T-helper 2 cell (primary cell): ENCODE data around the gene RAB8B.
"Not testable (repeated sequence)": the region's sequence is repeated elsewhere in the genome, so short reads cannot be mapped to it uniquely, and the experiment has no call there.

Experiments
- DNase-seq, 5 experiments: peaks; one replicate each; pipeline versions ENCODE4 v3.0.0 to v3.0.0-alpha.2; 2012 to 2022

RAB8B gene

DNA sequence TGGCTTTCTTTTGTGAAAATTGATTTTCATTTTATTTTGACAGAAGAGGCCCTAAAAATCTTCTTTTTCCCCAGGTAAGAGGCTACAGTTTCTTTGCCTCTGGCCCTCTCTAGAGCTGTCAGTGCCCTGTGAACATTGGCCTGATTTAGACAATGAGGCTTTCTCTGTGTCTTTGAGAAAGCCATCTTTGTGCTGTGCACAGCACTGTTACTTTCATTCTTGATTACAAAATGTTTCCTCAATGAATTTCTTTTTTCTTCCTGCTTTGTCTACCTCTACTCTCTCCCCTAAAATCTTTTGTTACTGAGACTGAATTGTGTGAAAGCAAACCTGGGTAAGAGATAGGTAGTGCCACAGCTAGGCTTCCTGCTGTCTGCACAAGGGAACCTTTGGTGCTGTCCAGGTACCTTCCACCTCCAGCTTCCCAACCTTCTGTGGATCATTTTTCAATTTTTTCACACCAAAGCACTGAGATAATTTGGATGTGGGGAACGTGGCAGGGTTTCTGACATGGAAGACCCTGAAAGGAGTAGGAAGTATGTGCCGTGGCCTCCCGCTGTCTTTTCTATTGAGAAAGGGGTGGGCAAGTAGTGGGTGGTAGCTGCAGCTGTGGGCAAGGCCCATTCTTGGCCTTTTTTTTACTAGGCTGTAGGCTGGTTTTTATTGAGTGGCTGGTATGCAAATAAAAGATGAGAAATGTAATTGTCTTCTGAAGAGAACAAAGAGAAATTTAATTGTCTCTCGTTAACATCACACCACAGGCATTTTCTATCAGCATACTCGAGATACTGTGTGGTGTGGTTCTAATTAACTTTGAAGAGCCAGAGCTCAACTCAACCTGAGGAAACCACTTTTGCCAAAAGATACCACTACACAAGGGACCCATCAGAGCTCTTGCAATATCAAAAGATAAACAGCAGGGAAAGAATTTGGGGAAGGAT, 21.0 kb downstream of the RAB8B start:
- peak in 1 of 5 experiments; percentile 55 for DNase-seq

DNA sequence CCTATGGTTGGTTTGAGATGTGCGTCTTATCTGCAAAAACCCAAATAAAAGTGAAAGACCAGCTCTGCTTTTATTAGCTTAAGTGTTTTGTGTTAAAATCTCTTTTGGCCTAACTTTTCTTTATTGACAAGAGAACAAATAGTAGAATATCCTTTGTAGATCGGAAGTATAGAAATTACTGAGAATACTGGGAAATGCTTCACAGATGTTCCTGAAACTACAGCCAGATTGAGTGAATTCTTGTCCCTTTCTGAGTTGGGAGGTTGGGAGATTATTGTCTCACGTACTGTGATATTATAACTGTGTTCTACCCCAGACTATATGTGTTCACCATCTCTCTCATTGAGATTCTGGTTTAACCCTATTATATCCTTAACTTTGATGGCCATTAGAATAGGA, 21.7 kb downstream of the RAB8B start:
- no peak for DNase-seq

DNA sequence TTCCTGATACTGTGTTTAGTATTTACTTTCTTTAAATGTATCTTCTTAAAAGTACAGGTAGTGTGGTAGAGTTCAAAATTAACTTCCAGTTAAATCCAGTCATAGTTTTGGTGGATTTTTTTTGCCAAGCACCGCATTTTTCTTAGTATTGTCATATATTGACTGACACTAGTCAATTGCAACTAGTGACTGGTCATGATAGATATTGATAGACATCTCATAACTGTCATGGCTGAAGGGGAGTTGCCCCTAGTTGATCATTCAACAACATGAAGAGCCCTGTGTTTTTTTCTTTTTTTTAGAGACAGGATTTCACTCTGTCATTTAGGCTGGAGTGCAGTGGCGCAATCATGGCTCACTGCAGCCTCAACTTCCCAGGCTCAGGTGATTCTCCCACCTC, 22.1 kb downstream of the RAB8B start:
- peak in 1 of 5 experiments; percentile 54 for DNase-seq

DNA sequence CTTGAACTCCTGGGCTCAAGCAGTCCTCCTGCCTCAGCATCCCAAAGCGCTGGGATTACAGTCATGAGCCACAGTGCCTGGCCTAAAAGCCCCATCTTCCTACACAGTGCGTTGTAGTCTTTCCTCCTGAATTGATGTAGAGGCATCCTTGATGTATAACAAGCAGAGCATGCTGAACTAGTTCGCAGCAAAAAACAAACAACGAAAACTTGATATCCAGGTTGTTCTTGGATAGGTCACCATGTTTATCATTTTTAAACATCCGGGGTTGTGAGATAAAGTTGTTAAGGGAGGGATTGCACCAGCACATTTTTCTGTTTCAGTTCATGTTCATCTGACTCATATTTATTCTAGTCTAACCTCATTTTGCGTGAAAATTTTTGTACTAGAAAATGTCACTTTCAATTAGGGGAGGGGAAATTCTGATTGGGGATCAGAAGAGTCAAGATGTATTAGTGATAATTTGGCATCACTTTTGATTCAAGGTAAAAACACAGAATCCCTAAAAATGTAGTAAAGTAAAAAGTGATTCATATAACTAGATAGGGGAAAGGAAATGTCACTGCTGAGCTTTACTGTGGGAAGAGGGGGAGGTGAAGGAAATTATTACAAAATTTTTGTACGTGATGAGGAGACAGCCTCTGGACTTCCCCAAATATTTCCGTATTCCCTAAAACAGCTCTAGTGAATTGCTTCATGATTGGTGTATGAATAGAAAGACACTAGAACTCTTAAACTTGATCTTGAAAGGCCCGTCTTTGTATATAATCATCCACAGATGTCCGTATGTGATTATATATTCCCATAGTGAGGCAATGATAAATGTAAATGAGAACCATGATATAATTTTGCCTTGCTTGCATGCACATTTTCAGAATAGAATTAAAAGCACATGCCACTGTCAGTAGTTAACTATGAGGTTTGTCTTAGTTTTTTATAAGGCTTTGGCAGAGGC, 22.9 kb downstream of the RAB8B start:
- peak in 1 of 5 experiments; percentile 87 for DNase-seq

DNA sequence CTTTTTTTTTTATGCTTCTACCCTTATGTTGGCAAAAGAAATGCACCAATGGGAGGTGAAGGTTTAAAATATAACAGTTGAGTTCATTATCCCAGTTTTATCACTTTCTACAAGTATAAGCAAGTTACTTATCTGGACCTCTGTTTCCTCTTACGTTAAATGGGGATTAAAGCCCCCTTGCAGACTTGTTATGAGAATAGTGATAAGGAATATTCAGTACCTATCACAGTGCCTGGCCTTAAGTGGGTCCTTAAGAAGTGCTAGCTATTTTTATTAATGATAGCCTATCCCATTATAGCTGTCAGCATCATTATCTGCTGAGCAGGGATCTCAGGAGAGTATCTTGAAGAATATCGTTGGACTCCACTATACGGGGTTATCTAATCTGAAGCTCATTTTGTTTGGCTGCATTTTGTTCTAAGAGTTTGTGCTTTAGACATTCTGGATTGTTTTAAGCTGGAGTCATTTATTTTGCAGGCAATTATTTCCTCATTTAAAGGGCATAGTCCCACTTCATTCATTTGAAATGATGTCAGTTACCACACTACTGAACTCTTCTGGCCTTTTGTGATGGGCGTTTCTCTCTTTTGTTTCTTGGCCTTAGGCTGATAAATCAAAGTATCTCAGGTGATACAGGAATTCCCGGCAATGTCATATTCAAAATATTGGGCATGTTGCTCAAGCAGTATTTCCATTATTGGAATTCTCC, 28.8 kb downstream of the RAB8B start:
- DNase-seq: no peak

DNA sequence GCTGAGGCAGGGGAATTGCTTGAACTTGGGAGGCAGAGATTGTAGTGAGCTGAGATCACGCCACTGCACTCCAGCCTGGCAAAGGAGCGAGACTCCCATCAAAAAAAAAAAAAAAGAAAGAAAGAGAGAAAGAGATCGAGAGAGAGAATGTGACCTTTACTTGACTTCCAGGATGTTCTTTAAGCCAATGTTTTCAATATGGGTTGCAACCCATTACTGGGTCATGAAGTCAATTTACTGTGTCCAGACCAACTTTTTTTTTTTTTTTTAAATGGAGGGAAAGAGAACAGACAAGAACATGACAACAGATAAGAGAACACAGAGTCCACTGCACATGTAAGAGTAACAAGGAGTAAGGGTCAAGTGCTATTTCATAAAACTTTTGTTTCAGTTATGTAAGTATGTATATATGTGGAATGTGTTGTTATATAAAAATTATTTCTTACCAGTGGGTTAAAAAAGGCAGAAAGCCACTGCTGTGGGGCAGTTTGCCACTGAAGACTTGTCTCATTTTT, 29.8 kb downstream of the RAB8B start:
- DNase-seq: no peak

DNA sequence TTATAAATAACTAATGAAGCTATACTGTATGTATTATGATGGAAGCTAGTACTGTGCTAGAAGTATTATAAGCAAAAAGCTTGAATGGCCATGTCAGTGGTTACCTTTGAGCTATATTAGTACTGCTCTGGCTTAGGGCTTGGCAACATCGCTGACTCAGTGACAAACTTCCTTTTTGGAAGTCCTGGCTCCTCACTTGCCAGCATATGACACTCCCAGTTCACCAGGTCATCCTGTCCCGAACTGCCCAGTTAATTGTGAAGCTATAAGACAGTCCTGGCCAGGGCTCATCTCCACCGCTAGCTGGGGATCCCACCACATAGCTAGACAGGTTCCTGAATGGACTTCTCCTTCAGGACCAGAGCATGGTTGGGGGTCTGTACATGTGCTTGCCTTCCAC, 31.9 kb downstream of the RAB8B start:
- no peak for DNase-seq

DNA sequence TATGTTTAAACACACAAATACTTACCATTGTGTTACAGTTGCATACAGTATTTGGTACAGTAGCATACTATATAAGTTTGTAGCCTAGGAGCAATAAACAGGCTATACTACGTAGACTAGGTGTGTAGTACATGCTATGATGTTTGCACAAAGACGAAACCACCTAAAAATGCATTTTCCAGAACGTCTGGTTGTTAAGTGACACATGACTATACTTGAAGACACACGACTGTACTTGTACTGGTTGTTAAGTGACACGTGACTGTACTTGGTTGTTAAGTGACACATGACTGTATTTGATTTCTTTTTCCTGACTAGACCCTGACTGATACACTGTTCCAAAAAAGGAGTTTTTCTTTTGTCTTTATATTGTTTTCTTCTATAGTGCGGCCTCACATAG, 34.1 kb downstream of the RAB8B start:
- DNase-seq: no peak

DNA sequence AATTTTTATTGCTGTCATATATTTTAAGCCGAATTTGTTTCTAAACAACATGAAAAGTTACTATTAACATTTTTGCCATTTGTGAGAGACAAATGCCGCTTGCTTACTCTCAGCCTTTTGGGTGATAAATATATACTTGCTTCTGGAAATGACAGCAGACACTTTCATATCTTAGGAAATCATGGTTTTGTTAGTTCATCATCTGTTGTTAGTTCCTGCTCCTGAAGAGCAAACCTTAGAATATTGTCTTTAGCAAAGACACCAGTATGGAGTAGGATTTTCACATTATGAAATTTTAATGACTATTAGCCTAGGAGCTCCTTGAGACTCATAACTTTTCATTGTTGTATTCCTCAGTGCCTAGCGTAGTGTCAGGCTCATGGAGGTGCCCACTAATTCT, 36.0 kb downstream of the RAB8B start:
- DNase-seq: no peak

DNA sequence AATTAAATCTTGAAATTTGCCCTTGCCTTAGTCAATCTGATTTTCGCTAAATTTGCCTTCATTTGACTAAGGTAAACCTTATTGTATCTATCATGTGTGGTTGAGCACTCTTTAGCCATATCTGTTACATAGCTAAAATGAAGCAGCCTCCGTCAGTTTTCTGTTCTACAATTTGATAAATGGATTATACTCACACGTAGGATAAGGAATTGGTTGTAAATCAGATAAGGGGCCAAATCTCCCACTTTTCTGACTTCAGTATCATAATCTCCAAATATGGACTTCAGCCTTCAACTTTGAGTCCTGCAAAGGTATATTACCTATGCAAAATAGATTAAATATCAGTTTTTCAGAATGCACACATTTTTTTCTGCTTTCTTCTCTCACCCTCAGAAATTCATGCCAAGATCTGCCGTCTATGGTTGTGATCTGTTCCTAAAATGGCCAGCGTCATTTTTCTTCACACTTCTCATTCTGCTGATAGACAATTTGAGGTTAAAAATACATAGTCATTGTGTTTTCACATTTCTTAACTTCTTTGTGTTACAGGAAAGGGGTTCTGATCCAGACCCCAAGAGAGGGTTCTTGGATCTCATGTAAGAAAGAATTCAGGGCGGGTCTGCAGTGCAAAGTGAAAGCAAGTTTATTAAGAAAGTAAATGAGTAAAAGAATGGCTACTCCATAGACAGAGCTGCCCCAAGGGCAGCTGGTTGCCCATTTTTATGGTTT, 36.9 kb downstream of the RAB8B start:
- DNase-seq: no peak

DNA sequence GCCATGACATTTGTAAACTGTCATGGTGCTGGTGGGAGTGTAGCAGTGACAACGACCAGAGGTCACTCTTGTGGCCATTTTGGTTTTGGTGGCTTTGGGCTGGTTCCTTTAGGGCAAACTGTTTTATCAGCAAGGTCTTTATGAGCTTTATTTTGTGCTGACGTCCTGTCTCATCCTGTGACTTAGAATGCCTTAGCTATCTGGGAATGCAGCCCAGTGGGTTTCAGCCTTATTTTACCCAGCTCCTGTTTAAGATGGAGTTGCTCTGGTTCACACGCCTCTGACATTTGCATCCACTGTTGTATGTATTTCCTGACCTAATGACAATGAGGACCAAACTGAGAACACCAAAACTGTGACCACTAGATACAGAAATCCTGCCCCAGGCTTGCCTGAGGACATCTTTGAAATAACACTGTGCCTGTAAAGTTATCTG, 37.6 kb downstream of the RAB8B start:
- no peak for DNase-seq

DNA sequence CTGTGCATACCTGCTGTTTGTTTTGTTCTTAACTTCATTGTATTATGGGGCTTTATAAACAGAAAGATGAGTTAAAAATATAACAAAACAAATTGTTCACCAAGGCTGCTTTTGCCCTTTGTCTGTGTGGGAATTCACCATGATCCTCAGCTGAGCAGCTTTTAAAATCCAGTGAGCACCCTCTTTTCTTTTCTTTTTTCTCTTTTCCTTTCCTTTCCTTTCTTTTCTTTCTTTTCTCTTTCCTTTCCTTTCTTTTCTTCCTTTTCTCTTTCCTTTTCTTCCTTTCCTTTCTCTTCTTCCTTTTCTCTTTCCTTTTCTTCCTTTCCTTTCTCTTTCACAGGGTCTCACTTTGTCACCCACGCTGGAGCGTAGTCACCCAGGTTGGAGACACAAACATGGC, 38.3 kb downstream of the RAB8B start:
- DNase-seq: no peak

DNA sequence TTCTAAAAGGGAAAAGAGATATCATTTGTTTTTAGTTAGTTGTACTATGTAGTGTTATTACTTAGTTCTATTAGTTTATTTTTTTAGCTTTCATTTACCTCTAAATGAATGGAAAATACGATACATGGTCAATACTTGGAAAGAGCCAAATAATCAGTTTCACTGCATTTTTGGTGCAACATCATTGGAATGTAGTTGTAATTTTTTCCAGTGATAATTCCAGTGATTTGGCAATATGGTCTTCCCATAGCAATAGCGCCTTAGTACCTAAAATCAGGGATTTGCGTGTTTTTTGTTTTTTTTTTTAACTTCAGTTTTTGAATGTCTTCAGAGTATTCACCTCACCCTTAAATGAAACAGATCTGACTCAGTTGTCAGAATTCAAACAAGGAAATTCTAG, 41.8 kb downstream of the RAB8B start:
- DNase-seq: no peak

DNA sequence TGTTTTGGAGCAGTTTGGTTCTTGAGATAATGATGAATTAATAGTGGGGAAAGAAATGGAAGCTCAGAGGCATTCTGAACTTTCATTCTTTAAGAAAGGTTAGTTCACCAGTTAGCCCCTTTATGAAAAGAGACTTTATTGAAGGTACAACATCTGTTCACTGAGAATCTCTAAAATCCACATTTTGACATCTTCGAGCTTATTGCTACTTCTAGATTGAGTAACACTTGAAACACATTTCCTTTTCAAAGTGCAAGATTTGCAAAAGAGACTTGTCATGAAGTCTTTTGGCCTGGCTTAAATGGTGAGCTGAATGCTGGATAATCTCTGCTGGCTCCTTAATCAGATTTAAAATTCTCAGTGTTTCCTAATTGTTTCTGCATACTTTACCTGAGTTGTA, 42.3 kb downstream of the RAB8B start:
- DNase-seq: peak in 1 of 5 experiments; percentile 55

DNA sequence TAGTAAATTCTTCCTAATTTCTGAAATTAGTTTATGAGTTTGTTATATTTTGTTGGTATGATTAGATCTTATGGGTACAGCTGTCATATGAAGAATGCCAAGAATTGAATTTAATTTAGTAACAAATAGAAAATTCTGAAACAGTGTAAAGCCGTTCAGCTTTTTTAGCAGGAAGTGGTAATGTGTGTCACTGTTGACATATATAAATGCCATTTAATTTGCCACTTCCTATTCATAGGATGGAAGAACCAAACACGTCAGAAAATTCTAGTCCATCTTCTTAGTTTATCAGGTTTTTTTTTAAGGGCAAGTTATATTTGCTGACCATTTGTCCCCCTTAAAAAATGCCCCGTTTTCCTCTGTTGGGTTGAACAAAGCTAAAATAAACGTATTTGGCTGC, 43.0 kb downstream of the RAB8B start:
- DNase-seq: peak in 2 of 5 experiments; percentile 22 to 75

DNA sequence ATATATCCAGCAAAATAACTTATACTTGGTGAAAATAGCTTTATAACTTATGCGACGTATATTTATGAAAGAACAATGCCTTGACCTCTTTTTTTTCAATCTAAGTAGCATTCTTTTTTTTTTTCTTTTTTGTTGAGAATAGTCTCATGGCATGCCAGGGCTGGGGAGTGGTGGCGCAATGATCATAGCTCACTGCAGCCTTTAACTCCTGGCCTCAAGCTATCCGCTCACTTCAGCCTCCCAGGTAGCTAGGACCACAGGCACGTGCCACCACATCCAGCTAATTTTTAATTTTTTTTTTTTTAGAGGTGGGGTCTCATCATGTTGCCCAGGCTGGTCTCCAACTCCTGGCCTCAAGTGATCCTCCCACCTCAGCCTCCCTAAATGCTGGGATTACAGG, 43.5 kb downstream of the RAB8B start:
- DNase-seq: no peak

DNA sequence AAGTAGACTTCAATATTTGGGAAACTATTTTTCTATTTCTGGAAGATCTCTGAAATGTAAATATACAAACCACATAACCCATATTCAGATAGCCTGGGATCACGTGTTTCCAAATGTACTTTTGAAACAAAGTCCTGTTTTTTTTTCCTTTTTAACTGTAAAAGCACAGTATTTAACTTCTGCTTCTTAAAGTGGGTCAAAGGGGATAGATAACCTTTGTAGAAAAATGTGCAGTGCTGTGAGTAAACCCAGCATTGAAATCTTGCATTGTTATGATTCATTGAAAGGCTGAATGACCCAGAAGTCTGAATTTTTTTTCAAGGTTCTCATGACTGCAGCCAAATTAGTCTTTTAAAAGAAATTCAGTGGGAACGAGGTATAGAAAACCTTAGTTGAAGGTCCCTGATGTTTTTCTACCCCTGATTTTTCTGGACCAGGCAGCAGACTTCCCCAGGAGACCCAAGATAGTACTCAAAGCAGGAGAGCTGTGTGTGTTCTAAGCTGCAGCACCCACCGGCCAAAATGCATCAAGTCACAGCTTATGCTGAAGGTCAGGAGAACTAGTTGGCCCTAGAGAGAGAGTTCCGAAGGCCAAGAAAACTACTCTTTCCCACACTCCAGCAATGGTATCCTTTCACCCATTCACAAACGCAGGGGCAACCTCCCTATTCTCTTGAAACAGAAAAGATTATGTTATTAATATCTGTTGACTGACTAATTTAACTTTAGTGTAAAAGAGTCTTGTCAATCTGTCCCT, 44.4 kb downstream of the RAB8B start:
- DNase-seq: no peak

DNA sequence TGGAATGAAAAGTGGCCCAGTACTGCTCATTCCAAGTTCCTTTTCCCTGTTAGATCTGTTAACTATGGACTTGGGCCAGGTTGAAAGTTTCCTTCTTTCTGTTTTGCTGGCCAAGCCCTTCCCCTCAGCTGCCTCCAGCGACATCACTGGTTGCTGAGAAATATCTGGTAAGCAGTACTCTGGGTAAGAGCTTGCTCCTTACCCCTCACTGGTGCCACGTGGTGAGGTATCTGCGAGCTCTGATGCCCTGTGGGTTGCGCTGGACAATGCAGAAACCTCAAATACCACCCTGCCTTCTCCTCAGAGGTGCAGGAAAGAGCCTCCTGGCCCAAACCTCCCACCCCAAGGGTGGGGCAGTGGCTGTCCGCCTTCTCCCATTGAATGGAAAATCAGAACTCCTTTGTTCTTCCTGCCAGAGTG, 45.1 kb downstream of the RAB8B start:
- no peak for DNase-seq

DNA sequence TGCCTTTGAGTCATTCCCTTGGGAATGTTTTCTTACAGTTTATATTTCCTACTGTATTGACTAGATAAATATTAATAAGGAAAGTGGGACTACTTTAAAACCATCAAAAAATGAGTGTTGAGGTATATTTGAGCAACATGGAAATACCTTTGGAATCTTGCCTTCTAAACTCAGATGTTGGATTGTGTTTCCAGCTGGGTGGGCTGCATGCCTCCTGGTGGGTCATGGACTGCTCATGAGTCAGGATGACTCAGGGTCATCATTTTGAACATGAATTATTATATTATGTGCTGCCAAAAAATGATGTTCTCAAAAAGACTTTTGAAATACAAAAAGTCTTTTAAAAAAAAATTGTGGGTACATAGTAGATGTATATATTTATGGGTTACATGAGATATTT, 46.9 kb downstream of the RAB8B start:
- no peak for DNase-seq

DNA sequence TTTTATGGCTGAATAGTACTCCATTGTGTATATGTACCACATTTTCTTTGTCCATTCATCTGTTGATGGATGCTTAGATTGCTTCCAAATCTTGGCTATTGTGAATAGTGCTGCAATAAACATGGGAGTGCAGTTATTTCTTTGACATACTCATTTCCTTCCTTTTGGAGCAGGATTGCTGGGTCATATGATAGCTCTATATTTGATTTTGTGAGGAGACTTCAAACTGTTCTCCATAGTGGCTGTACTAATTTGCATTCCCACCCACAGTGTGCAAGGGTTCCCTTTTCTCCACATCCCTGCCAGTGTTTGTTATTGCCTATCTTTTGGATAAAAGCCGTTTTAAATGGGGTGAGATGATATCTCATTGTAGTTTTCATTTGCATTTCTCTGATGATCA, 47.7 kb downstream of the RAB8B start:
- DNase-seq: not testable (repeated sequence)

DNA sequence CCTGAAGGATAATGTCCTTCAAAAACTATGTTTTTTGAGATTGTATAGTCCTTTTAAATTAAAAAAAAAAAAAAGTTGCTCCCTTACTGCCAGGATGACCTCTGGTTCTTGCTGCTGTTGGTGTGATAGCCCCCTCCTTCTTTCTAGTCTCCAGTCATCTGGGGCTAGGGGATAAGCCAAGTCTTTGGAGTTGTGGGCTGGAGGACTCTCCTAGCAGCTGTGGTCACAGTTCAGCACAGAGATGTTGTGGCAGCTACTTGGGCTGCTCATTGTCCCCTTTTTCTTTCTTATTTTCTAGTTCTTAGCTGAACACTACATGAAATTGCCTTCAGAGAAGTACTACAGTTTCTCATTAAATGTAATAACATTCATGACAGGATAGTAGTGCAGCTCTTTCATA, 48.8 kb downstream of the RAB8B start:
- peak in 1 of 5 experiments; percentile 29 for DNase-seq
